Duodenal mucosa (tissue), 2 donors: ENCODE results near the gene ANTXR1.

Experiments used
- H3K27ac ChIP-seq: one replicate; pipeline ENCODE4 v1.7.0; 2013; ENCODE audit warnings: low read depth, low read length
- H3K27me3 ChIP-seq, 2 donors: one replicate each; pipeline ENCODE4 v1.7.0; 2013; ENCODE audit warnings: low read length in 2 of 2, control low read depth in 1 of 2; ENCODE audit not compliant: insufficient read depth in 2 of 2, control insufficient read depth in 1 of 2
- H3K36me3 ChIP-seq, 2 donors: one replicate each; pipeline ENCODE4 v1.7.0; 2013; ENCODE audit warnings: low read length in 2 of 2, control low read depth in 1 of 2; ENCODE audit not compliant: insufficient read depth in 2 of 2, control insufficient read depth in 1 of 2
- H3K4me1 ChIP-seq, 2 donors: one replicate each; pipeline ENCODE4 v1.7.0; 2013; ENCODE audit warnings: low read length in 2 of 2, control low read depth in 1 of 2; ENCODE audit not compliant: insufficient read depth in 2 of 2, control insufficient read depth in 1 of 2
- H3K4me3 ChIP-seq, 2 donors: one replicate each; pipeline ENCODE4 v1.7.0; 2013; ENCODE audit warnings: low read length in 2 of 2, low read depth in 1 of 2
- H3K9ac ChIP-seq, 2 donors: one replicate each; pipeline ENCODE4 v1.7.0; 2013; ENCODE audit warnings: low read length in 2 of 2, low read depth in 1 of 2
- H3K9me3 ChIP-seq, 2 donors: one replicate each; pipeline ENCODE4 v1.7.0; 2013; ENCODE audit warnings: low read length in 2 of 2, control low read depth in 1 of 2; ENCODE audit not compliant: control insufficient read depth in 1 of 2

ANTXR1 gene

GRCh38 chr2:69017835-69018234 lies 4.9 kb downstream of the ANTXR1 start:
- no peaks in the 10 kb centered on the region for H3K9me3 ChIP-seq
- H3K27me3 ChIP-seq = peaks cover 18 to 33% of the 10 kb centered on the region in 2 donors
- no peak overlapping the region for H3K27ac ChIP-seq
- no peak overlapping the region for H3K4me3 ChIP-seq
- peaks cover 7 to 10% of the 10 kb centered on the region in 2 donors for H3K4me1 ChIP-seq
- no peak overlapping the region for H3K9ac ChIP-seq
- no peaks in the 10 kb centered on the region for H3K36me3 ChIP-seq

- no peaks in the 10 kb centered on the region for H3K36me3 ChIP-seq
- H3K27me3 ChIP-seq = peaks cover 12 to 26% of the 10 kb centered on the region in 2 donors
- no peak overlapping the region for H3K4me3 ChIP-seq
- H3K9me3 ChIP-seq = no peaks in the 10 kb centered on the region
- no peak overlapping the region for H3K27ac ChIP-seq
- peaks cover 2 to 4% of the 10 kb centered on the region in 2 donors for H3K4me1 ChIP-seq
- H3K9ac ChIP-seq = no peak overlapping the region
These were observed 5.7 kb downstream of the ANTXR1 start for GRCh38 chr2:69018678-69019095.

- H3K9ac ChIP-seq = no peak overlapping the region
- H3K4me1 ChIP-seq = no peaks in the 10 kb centered on the region
- H3K9me3 ChIP-seq = no peaks in the 10 kb centered on the region
- H3K27me3 ChIP-seq = peaks cover 4 to 10% of the 10 kb centered on the region in 2 donors
- H3K36me3 ChIP-seq = no peaks in the 10 kb centered on the region
- H3K4me3 ChIP-seq = no peak overlapping the region
- no peak overlapping the region for H3K27ac ChIP-seq
These were observed 7.8 kb downstream of the ANTXR1 start for GRCh38 chr2:69020496-69021426.

GRCh38 chr2:69021727-69022126 lies 8.7 kb downstream of the ANTXR1 start:
- Histone ChIP-seq H3K4me3 (no peak overlapping the region), H3K9ac (no peak overlapping the region), H3K36me3 (no peaks in the 10 kb centered on the region), H3K4me1 (no peaks in the 10 kb centered on the region), H3K27me3 (peaks cover 4 to 10% of the 10 kb centered on the region in 2 donors), H3K27ac (no peak overlapping the region), H3K9me3 (no peaks in the 10 kb centered on the region)

- Histone ChIP-seq H3K27ac (no peak overlapping the region), H3K4me1 (no peaks in the 10 kb centered on the region)
These were observed 9.6 kb downstream of the ANTXR1 start for GRCh38 chr2:69022548-69022947.

GRCh38 chr2:69023236-69023635 lies 10.3 kb downstream of the ANTXR1 start:
- H3K4me1 ChIP-seq = no peaks in the 10 kb centered on the region
- no peak overlapping the region for H3K4me3 ChIP-seq
- H3K27me3 ChIP-seq = peaks cover 2 to 8% of the 10 kb centered on the region in 2 donors
- no peak overlapping the region for H3K9ac ChIP-seq
- H3K36me3 ChIP-seq = no peaks in the 10 kb centered on the region
- H3K9me3 ChIP-seq = no peaks in the 10 kb centered on the region
- no peak overlapping the region for H3K27ac ChIP-seq

More at GRCh38 chr2:69022548-69022947, 9.6 kb downstream of the ANTXR1 start:
- H3K4me3 ChIP-seq = no peak overlapping the region
- peaks cover 6 to 8% of the 10 kb centered on the region in 2 donors for H3K27me3 ChIP-seq
- H3K9ac ChIP-seq = no peak overlapping the region
- no peaks in the 10 kb centered on the region for H3K36me3 ChIP-seq
- H3K9me3 ChIP-seq = no peaks in the 10 kb centered on the region

- no peak overlapping the region for H3K4me3 ChIP-seq
- no peak overlapping the region for H3K9ac ChIP-seq
- no peaks in the 10 kb centered on the region for H3K9me3 ChIP-seq
- no peaks in the 10 kb centered on the region for H3K4me1 ChIP-seq
- peaks cover 0 to 6% of the 10 kb centered on the region in 2 donors for H3K27me3 ChIP-seq
- H3K36me3 ChIP-seq = no peaks in the 10 kb centered on the region
- H3K27ac ChIP-seq = no peak overlapping the region
These were observed 13.0 kb downstream of the ANTXR1 start for GRCh38 chr2:69026026-69026425.

- no peak overlapping the region for H3K9ac ChIP-seq
- H3K36me3 ChIP-seq = no peaks in the 10 kb centered on the region
- H3K4me3 ChIP-seq = no peak overlapping the region
- no peaks in the 10 kb centered on the region for H3K4me1 ChIP-seq
- H3K27ac ChIP-seq = no peak overlapping the region
- H3K27me3 ChIP-seq = peaks cover 0 to 4% of the 10 kb centered on the region in 2 donors
- no peaks in the 10 kb centered on the region for H3K9me3 ChIP-seq
These were observed 13.9 kb downstream of the ANTXR1 start for GRCh38 chr2:69026691-69027459.

GRCh38 chr2:69030800-69031428 lies 17.9 kb downstream of the ANTXR1 start:
- Histone ChIP-seq H3K4me3 (no peak overlapping the region), H3K36me3 (no peaks in the 10 kb centered on the region), H3K9ac (no peak overlapping the region), H3K4me1 (no peaks in the 10 kb centered on the region), H3K9me3 (no peaks in the 10 kb centered on the region), H3K27me3 (peaks cover 0 to 4% of the 10 kb centered on the region in 2 donors), H3K27ac (no peak overlapping the region)
